K562 (cell line): Measurements from ENCODE around the gene APLP1. TPM values are rescaled to one million over a fixed set of nuclear protein-coding genes. Genes with fewer than 3 reads are reported as not detected.

Source experiments
- ARID1B ChIP-seq: fragments of 450-650 bp; IDR thresholded peaks from 2 replicates; pipeline ENCODE4 v1.6.1; 2016; ENCODE audit warnings: antibody characterized with exemption, mild to moderate bottlenecking, inconsistent platforms
- CBX8 ChIP-seq: fragments of 200-600 bp; sonication (generic); IDR thresholded peaks from 2 replicates; pipeline ENCODE4 v1.6.1; 2012; ENCODE audit warnings: borderline replicate concordance, mixed run types, low read depth, mild to moderate bottlenecking, moderate library complexity, mixed read lengths, low read length, control low read depth, inconsistent platforms; ENCODE audit not compliant: poor library complexity, severe bottlenecking; ENCODE audit errors: extremely low read depth
- EP400 ChIP-seq: fragments of 450-650 bp; IDR thresholded peaks from 2 replicates; pipeline ENCODE4 v1.6.1; 2017; ENCODE audit warnings: antibody characterized with exemption, mild to moderate bottlenecking, moderate library complexity
- ESRRA ChIP-seq: fragments of 450-650 bp; IDR thresholded peaks from 2 replicates; pipeline ENCODE4 v1.6.1; 2014; ENCODE audit warnings: low read depth, mild to moderate bottlenecking, moderate library complexity, borderline replicate concordance
- IRF2 ChIP-seq: sonication (generic); formaldehyde crosslinking; IDR thresholded peaks from 2 replicates; pipeline ENCODE4 v1.8.1; 2022; ENCODE audit warnings: mild to moderate bottlenecking, missing genetic modification reagents
- NRF1 ChIP-seq, 2 experiments: fragments of 450-650 bp; IDR thresholded peaks in 1 of 2; conservative IDR thresholded peaks in 1 of 2; 2 replicates each; pipeline ENCODE4 v1.6.1; 2014; ENCODE audit warnings: mild to moderate bottlenecking in 2 of 2
- NUFIP1 ChIP-seq: fragments of 450-650 bp; IDR thresholded peaks from 2 replicates; pipeline ENCODE4 v1.6.1; 2018; ENCODE audit not compliant: partially characterized antibody
- RB1 ChIP-seq: fragments of 450-650 bp; IDR thresholded peaks from 2 replicates; pipeline ENCODE4 v1.6.1; 2017; ENCODE audit warnings: low read depth, mild to moderate bottlenecking
- RCOR1 ChIP-seq, 2 experiments: IDR thresholded peaks; 2 replicates each; pipeline ENCODE4 v1.6.1; 2012; ENCODE audit warnings: low read depth in 2 of 2, low read length in 2 of 2, borderline replicate concordance in 1 of 2, improper control_type of control experiment in 1 of 2
- SMAD2 ChIP-seq: fragments of 150-350 bp; IDR thresholded peaks from 2 replicates; pipeline ENCODE4 v1.6.1; 2014; ENCODE audit warnings: low read depth, mild to moderate bottlenecking, low read length
- TEAD2 ChIP-seq: fragments of 450-650 bp; IDR thresholded peaks from 2 replicates; pipeline ENCODE4 v1.6.1; 2016; ENCODE audit warnings: missing genetic modification characterization, control low read depth, missing compliant biosample characterization
- ZEB2 ChIP-seq: fragments of 450-650 bp; IDR thresholded peaks from 2 replicates; pipeline ENCODE4 v1.6.1; 2016
- ZNF217 ChIP-seq: sonication (generic); formaldehyde crosslinking; IDR thresholded peaks from 2 replicates; pipeline ENCODE4 v1.8.0; 2022; ENCODE audit warnings: mild to moderate bottlenecking, missing genetic modification reagents
- ZNF584 ChIP-seq: fragments of 200-800 bp; sonication (Bioruptor generic); IDR thresholded peaks from 2 replicates; pipeline ENCODE4 v1.6.1; 2016; ENCODE audit warnings: low read depth, mild to moderate bottlenecking, missing genetic modification characterization, missing compliant biosample characterization
- polyA plus RNA-seq, 8 experiments: library from polyadenylated mRNA; depleted of rRNA in 4 of 8; stranded (reverse) in 5 of 8; unstranded in 3 of 8; fragments of >200 nt; fragmentation: Nextera tagmentation in 2 of 8; fragmentation: Illumina TruSeq in 1 of 8; extraction: Ambion mirVana in 2 of 8; extraction: Trizol in 1 of 8; gene quantifications; 2 replicates each; pipeline versions ENCODE4 v1.2.1 to v1.2.3, GENCODE V29; 2011 to 2014; ENCODE audit warnings: inconsistent platforms in 1 of 8, missing spikeins in 1 of 8
- total RNA-seq, 7 experiments: library from RNA; depleted of rRNA in 6 of 7; stranded (reverse); fragments of >200 nt in 6 of 7; fragmentation: Illumina TruSeq in 2 of 7; extraction: Trizol in 2 of 7; gene quantifications; 2 replicates each; pipeline versions ENCODE4 v1.2.1 to v1.2.3, GENCODE V29; 2011 to 2021; ENCODE audit warnings: low replicate concordance in 1 of 7
- TF ChIP-seq, protein P1 (sequence below): fragments of 450-650 bp; IDR thresholded peaks from 2 replicates; pipeline ENCODE4 v1.6.1; 2014; ENCODE audit warnings: low read depth, mild to moderate bottlenecking, moderate library complexity, borderline replicate concordance
- TF ChIP-seq, protein P2 (sequence below): fragments of 250-450 bp; sonication (Bioruptor Pico); IDR thresholded peaks from 2 replicates; pipeline ENCODE4 v1.5.0; 2021; ENCODE audit warnings: mild to moderate bottlenecking, moderate library complexity
- TF ChIP-seq, protein P3 (sequence below): fragments of 250-450 bp; sonication (Bioruptor Pico); IDR thresholded peaks from 2 replicates; pipeline ENCODE4 v1.5.0; 2020; ENCODE audit warnings: mild to moderate bottlenecking, borderline replicate concordance
- TF ChIP-seq, protein P4 (sequence below): fragments of 450-650 bp; IDR thresholded peaks from 2 replicates; pipeline ENCODE4 v1.6.1; 2016
- TF ChIP-seq, protein P5 (sequence below), 2 experiments: fragments of 450-650 bp; IDR thresholded peaks; 2 replicates each; pipeline ENCODE4 v1.6.1; 2016

The APLP1 gene
- total and polyA plus RNA-seq, 9 of the 15 experiments (the other 6 are each of a cell fraction or from before 2014, with no cell fraction given), result 0.69 to 9.9 (median 4.7) TPM

DNA sequence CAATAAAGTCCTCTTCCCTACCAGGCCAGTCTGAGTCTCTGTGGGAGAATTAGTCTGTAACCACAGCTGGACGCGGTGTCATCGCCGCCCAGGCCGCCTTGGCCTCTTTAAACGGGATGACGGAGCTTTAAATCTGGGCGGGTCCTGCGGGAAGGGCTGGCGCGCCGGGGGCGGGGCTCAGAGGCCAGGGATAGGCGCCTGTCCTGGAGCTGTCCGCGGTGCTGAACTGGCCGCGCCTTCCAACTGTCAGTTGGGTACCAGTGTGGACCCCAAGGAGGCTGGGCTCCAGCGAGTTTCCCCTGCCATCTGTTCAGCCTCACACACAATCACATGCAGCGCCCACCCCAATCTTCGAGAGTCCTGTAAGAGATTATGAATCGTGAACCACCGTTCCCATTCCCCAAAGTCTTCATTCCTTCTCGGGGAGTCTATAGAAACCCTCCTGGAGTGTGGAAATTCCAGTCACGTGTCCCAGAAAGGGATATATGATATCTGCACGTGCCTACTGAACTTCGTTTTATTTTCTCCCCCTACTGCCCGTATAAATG is 11.5 kb downstream of the APLP1 start (continued):
- TF ChIP-seq, protein P1, sequence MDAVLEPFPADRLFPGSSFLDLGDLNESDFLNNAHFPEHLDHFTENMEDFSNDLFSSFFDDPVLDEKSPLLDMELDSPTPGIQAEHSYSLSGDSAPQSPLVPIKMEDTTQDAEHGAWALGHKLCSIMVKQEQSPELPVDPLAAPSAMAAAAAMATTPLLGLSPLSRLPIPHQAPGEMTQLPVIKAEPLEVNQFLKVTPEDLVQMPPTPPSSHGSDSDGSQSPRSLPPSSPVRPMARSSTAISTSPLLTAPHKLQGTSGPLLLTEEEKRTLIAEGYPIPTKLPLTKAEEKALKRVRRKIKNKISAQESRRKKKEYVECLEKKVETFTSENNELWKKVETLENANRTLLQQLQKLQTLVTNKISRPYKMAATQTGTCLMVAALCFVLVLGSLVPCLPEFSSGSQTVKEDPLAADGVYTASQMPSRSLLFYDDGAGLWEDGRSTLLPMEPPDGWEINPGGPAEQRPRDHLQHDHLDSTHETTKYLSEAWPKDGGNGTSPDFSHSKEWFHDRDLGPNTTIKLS, result no peak
- TF ChIP-seq, protein P2, sequence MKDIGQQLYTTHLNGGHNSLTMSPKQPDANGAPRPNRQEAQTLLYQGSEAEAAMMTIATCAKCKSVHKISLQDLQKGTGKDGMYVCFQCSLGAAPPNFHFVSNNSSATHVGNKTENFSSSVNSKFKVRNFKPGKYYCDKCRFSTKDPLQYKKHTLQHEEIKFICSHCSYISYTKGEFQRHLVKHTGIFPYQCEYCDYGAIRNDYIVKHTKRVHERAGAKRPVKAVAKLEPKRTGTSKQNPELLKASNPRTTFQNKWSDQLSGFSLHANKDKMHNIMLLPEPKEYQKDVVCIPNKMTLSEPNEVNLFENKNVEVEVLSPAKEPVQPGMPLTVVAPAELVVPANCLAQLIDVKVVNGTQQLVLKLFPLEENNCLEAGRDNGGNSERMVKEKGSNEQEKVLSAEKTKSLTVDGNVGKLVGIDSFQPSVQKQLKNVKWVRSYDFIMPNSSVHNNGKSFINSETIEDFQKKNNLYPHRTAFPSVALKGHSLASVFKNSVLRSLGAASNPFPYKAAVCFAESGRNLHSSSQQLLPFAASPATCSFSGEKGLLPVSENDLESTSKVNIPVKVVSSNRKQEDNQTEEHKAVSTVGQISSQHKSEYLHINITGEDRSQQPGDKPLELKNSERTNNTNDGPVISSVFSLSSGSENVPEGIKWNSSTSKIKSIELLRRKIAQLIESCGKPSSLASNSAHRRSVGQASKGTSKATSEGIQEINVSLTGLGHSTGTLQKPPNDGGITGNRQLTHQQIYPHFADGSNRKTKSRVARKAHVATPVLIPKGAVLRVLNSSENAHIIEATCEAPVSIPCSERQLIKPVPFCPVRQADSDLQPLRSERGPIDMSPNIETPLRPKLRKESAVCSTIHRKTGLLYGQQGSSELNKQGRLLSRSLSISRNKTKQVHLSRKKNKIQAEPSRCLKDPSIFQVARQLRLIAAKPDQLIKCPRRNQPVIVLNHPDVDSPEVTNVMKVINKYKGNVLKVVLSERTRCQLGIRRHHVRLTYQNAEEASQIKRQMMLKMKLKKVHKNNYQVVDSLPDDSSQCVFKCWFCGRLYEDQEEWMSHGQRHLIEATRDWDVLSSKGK (CRISPR knock-in tag), result no peak
- TF ChIP-seq EP400 (no peak), NRF1 (conservative IDR thresholded peaks at IDR 0.05 in 1 of 2, IDR thresholded peaks at IDR 0.05 in 1 of 2) (peak; percentile 49 to 61), RCOR1 (IDR thresholded peaks at IDR 0.05; ENCODE audit: borderline replicate concordance in 1 of 2, low read depth in 2 of 2, low read length in 2 of 2) (peak; percentile 39 to 97; a peak in 3 of 4 replicates), RB1 (peak; percentile 87; the same call in 1 of the 2 replicates), ARID1B (peak; percentile 15; the same call in 1 of the 2 replicates), IRF2 (CRISPR knock-in tag) (no peak), NUFIP1 (no peak), ZEB2 (no peak), TEAD2 (no peak), ESRRA (peak; percentile 71; the same call in 1 of the 2 replicates), ZNF217 (CRISPR knock-in tag) (no peak), SMAD2 (no peak), CBX8 (no peak), ZNF584 (CRISPR knock-in tag) (peak; percentile 92)
- TF ChIP-seq, protein P3, sequence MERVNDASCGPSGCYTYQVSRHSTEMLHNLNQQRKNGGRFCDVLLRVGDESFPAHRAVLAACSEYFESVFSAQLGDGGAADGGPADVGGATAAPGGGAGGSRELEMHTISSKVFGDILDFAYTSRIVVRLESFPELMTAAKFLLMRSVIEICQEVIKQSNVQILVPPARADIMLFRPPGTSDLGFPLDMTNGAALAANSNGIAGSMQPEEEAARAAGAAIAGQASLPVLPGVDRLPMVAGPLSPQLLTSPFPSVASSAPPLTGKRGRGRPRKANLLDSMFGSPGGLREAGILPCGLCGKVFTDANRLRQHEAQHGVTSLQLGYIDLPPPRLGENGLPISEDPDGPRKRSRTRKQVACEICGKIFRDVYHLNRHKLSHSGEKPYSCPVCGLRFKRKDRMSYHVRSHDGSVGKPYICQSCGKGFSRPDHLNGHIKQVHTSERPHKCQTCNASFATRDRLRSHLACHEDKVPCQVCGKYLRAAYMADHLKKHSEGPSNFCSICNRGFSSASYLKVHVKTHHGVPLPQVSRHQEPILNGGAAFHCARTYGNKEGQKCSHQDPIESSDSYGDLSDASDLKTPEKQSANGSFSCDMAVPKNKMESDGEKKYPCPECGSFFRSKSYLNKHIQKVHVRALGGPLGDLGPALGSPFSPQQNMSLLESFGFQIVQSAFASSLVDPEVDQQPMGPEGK (CRISPR knock-in tag), result no peak
- TF ChIP-seq, protein P4, sequence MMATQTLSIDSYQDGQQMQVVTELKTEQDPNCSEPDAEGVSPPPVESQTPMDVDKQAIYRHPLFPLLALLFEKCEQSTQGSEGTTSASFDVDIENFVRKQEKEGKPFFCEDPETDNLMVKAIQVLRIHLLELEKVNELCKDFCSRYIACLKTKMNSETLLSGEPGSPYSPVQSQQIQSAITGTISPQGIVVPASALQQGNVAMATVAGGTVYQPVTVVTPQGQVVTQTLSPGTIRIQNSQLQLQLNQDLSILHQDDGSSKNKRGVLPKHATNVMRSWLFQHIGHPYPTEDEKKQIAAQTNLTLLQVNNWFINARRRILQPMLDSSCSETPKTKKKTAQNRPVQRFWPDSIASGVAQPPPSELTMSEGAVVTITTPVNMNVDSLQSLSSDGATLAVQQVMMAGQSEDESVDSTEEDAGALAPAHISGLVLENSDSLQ, result peak; percentile 45
- TF ChIP-seq, protein P5, sequence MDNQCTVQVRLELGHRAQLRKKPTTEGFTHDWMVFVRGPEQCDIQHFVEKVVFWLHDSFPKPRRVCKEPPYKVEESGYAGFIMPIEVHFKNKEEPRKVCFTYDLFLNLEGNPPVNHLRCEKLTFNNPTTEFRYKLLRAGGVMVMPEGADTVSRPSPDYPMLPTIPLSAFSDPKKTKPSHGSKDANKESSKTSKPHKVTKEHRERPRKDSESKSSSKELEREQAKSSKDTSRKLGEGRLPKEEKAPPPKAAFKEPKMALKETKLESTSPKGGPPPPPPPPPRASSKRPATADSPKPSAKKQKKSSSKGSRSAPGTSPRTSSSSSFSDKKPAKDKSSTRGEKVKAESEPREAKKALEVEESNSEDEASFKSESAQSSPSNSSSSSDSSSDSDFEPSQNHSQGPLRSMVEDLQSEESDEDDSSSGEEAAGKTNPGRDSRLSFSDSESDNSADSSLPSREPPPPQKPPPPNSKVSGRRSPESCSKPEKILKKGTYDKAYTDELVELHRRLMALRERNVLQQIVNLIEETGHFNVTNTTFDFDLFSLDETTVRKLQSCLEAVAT (IDR thresholded peaks at IDR 0.05), result no peak
